ENCODE results near the gene CATSPERZ.

CATSPERZ gene

GRCh38 chr11:64283092-64283491 lies 17.1 kb upstream of the CATSPERZ start:
- TF ChIP-seq, protein P1, sequence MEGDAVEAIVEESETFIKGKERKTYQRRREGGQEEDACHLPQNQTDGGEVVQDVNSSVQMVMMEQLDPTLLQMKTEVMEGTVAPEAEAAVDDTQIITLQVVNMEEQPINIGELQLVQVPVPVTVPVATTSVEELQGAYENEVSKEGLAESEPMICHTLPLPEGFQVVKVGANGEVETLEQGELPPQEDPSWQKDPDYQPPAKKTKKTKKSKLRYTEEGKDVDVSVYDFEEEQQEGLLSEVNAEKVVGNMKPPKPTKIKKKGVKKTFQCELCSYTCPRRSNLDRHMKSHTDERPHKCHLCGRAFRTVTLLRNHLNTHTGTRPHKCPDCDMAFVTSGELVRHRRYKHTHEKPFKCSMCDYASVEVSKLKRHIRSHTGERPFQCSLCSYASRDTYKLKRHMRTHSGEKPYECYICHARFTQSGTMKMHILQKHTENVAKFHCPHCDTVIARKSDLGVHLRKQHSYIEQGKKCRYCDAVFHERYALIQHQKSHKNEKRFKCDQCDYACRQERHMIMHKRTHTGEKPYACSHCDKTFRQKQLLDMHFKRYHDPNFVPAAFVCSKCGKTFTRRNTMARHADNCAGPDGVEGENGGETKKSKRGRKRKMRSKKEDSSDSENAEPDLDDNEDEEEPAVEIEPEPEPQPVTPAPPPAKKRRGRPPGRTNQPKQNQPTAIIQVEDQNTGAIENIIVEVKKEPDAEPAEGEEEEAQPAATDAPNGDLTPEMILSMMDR (IDR thresholded peaks at IDR 0.05; ENCODE audit: low read length, missing control alignments), result no peak
- DNase-seq (ENCODE audit: low read depth), result no peak
- no peak overlapping the region for H3K4me3 ChIP-seq (replicated peaks; ENCODE audit: low read depth, low read length)

- peak within 1 kb of the TSS; percentile 75 for H3K4me3 ChIP-seq (replicated peaks; ENCODE audit: low read depth, low read length)
- TF ChIP-seq, protein P1 (IDR thresholded peaks at IDR 0.05; ENCODE audit: low read length, missing control alignments), result no peak
- peak; percentile 91 for DNase-seq (ENCODE audit: low read depth)
Observed at GRCh38 chr11:64284048-64284961, 15.9 kb upstream of the CATSPERZ start, which contains the start of gene BAD. TSS of gene BAD (minus strand) at chr11:64284665. CDS start at chr11:64284368, 297 bp downstream.

DNA sequence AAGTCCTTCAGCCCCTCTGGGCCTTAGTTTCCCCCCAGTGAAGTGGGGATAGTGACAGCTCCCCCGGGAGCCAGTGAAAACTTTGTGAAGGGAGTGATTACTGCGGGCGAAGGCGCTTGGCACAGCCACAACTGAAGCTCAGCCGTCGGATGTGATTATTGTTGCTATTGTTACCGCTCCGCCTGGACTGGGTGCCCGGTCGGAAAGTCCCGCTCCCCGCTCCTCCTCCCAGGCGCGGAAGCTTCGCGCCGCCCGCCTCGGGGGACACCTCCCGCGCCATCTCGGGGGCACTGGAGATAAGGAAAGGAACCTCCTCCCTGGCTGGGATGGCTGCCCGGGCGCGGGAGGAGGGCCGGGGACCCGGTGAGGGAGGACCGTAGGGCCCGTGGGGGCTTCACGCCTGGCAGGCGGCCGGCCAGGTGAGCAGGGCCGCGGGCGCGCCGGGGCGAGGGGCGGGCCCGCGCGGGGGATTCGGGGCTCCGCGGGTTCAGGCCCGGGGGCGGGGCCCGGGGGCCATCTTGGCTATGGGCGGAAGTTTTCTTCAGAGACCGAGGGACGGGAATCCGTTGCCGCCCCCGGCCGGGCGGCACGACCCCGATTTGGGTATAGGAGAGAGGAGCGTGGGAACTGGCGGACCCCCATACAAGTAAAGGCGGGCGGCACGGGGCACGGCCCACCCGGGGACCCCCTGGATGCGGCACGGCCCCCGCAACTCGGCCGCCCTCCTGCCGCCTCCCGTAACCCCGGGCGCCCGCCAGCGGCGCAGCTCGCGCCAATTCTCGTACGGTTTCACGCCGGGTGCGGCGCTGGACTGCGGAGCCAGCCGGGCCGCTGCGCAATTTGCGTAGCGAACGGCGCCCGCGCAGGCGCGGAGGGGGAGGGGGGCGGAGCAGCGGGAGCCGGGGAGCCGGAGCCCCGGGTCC lies 14.9 kb upstream of the CATSPERZ start, which contains the start of gene GPR137:
Gene GPR137, plus strand, starts transcription at position 887 of the 923 bp plus-strand sequence. CDS start 677 bp downstream, outside the sequence.
- TF ChIP-seq, protein P1 (IDR thresholded peaks at IDR 0.05; ENCODE audit: low read length, missing control alignments), result no peak
- DNase-seq (ENCODE audit: low read depth), result peak; percentile 64
- H3K4me3 ChIP-seq (replicated peaks; ENCODE audit: low read depth, low read length), result peak within 1 kb of the TSS; percentile 75

GRCh38 chr11:64285885-64286800 lies 14.0 kb upstream of the CATSPERZ start:
- H3K4me3 ChIP-seq (replicated peaks; ENCODE audit: low read depth, low read length), result peak overlapping the region; percentile 75
- no peak for DNase-seq (ENCODE audit: low read depth)
- TF ChIP-seq, protein P1 (IDR thresholded peaks at IDR 0.05; ENCODE audit: low read length, missing control alignments), result peak; percentile 2

DNA sequence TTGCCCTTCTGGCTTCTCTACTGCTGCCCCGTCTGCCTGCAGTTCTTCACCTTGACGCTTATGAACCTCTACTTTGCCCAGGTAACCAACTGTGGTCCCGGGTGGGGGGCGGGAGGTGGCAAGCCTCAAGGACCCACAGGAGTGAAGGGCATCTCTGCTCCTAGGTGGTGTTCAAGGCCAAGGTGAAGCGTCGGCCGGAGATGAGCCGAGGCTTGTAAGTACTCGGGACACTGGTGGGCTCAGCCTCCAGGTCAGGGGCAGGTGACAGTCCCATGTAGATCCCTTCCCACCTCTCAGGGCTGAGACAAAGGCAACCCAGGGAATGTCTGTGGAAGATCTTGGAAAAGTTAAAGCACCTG lies 13.4 kb upstream of the CATSPERZ start:
- no peak overlapping the region for H3K4me3 ChIP-seq (replicated peaks; ENCODE audit: low read depth, low read length)
- no peak for DNase-seq (ENCODE audit: low read depth)
- TF ChIP-seq, protein P1 (IDR thresholded peaks at IDR 0.05; ENCODE audit: low read length, missing control alignments), result no peak

All from fibroblast of pulmonary artery (primary cell).